Stimulated activated CD8-positive, alpha-beta memory T cell treated with anti-CD3 and anti-CD28 coated beads, Interleukin-7, amount 100 ng/mL, for 1 hour (primary cell): ENCODE measurements around the gene GLI2.

Experiments
- DNase-seq, 2 donors: peaks; one replicate each; pipeline ENCODE4 v3.0.0-alpha.2; 2020; ENCODE audit warnings: low read depth in 2 of 2

The GLI2 gene

DNA sequence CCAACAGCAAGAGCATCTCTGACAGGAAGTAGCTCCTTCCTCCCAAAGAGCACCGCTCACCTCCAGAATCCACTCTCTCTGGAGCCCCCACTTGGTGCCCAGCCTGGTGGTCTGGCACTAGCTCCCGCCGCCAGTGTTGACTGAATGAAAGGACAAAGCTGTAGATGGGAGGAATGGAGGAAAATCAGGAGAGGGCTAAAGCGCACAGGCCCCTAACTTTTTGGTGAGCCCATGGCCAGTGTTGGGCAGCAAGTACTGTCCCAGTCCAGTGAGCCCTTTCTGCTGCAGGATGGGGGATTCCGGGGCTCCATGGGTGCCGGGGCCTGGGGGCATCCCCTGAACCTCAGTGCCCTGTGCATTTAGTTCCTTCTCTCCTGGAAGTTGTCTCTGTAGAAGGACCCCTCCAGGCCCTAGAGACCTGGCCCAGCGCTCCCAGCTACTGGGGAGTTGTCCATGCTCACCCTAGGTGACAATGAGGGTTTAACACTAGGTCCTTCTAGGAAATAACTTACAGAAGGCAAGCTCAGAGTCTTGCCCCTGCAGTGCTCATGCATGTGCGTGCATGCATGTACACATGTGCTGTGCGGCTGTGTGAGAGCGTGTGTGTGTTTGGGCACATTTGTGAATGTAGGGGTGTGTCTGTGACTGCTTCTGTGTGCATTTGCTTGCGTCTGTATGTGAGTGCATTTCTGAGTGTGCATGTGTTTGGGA is 33.6 kb downstream of the GLI2 start:
- DNase-seq, result no peak

DNA sequence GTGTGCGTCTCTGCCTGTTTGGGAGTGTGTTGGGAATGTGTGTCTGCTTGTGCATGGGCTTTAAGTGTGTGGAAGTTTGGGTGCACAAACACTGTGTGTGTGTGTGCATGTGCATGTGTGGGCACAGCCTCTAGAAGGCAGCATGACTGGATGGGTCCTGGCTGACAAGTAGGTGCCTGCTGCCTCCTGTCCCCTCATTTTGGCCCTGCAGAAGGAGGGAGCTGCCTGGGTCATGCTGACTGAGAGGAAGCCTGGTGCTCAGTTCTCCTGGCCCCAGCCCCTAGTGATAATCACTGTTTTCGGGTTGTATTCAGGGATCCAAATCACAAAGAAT is 34.1 kb downstream of the GLI2 start:
- no peak for DNase-seq

GRCh38 chr2:120770176-120770575 is 34.5 kb downstream of the GLI2 start:
- no peak for DNase-seq

DNA sequence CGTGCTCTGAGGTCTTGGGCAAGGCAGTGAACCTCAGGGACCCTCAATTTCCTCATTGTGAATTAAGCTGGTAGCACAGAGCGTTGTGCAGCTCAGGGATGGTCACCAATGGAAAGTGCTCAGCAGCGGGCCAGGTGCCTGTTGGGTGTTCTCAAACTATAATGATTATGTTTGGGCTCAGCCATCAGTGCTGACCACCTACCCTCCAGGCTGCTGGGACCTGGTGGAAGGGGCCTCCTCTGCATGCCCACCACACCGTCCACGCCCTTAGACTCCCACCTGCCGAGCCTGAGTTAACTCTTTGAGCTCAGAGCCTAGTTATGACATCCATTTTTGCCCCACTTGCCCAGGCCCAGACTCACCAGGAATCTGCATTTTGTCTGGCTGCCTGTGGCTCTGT is 35.0 kb downstream of the GLI2 start:
- DNase-seq, result no peak

GRCh38 chr2:120771111-120771780 is 35.6 kb downstream of the GLI2 start:
- DNase-seq, result no peak

DNA sequence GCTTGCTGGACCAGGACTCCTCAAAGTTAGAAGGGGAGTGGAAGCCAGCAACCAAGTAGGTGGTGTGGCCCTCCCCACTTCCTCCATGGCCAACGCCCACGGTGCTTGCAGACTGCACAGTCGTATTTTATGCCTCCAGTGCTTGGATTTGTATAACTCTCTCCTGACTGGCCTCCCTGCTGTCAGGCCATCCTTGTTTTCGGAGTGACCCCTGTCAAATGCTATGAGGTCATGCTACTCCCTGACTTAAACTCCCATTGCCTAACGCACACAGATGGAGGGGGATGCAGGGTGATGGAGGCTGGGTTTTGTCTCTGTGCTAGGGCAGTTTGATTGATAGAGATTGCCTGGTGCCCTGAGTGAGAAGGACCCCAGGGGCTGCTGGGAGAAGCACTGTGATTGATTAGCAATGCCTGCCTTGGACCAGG is 36.1 kb downstream of the GLI2 start:
- DNase-seq, result no peak

DNA sequence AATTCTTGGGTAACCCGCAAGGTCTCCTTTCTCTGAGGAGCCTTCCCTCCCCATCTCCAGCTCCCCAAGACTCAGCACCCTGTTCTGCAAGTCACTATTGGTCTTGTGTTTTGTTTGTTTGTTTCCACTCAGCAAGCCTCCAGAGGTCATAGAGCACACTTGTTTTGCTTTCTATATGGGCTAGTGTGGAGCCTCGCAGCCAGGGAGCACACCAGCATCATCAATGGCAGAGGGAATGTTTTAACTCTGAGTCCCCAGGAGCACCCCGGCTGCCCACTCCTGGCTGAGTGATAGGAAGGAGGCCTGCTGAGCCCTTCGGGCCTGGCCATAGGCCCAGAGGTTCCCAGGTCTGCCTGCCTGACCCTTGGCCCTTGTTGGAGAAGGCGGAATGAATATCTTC is 36.6 kb downstream of the GLI2 start:
- DNase-seq, result no peak

DNA sequence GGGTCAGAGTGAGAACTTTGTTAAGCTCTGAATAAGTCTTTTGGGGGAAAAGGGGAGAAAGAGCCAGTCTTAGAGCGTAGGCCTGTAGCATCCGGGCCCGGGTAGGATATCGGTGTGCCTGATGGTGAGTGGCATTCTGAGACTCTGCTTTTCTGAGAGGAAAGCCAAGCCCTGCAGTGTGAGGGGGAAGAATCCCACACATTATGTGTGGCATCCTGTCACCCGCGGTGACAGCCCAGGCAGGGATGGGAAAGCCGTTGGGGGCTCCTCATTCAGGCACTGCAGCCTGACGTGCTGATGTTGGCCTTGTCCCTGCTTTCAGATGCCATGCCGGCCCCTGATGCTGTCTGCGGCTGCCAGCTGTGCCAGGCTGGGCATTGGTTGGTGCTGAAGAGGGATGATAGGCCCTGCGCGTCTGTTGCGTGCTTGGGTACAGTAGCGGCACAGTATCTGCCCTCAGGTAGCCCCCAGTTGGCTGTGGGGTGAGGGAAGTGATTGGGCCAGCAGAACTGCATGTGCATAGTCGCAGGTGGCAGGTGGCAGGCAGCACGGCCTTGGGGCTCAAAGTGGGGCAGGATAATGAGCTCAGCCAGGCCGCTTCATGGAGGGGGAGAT is 37.6 kb downstream of the GLI2 start:
- DNase-seq, result no peak

DNA sequence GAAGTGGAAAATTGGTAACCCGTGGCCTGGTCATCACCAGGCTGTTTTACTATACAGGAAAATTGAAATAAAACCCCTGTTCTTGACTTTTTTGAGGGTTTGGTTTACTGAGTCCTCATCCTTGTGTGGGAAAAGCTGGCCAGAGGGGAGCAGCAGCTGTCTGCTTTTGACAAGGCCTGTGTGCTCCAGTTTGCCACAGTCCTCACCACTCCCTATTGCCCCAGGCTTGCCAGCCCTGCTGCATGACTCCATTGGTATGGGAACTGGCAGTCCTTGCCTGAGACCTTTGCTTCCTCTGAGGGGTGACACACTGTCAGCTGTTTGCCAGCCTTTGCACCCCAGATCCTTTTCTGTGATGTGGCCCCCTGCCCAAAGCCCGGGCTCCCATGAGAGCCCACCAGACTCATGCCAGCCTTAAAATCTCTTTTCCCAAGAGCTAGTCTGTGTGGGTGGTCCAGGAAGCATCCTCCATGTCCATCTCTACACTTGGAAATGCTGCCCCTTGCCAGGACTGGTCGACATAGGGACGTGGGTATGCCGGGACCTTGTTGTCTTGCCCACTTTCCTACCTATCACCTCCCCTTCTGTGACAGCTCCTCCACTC is 39.0 kb downstream of the GLI2 start:
- DNase-seq, result no peak

DNA sequence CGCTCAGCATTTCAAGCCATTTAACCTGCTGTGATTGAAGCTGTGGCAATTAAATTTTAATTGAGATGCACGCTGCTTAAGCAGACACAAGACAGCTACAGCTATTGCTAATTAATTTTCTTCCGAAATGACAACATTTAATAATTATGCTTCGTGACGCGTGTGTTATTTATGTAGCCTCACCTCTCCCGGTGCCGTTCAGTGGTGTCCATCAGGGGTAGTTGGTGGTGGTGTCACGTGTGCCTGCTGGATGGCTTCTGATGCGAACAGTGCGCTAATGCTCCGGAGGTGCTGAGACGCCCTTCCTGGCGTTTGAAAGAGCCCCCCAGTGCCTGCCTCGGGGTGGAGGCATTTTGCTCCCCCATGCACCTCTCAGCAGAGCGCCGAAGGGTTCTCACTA is 39.5 kb downstream of the GLI2 start:
- no peak for DNase-seq

DNA sequence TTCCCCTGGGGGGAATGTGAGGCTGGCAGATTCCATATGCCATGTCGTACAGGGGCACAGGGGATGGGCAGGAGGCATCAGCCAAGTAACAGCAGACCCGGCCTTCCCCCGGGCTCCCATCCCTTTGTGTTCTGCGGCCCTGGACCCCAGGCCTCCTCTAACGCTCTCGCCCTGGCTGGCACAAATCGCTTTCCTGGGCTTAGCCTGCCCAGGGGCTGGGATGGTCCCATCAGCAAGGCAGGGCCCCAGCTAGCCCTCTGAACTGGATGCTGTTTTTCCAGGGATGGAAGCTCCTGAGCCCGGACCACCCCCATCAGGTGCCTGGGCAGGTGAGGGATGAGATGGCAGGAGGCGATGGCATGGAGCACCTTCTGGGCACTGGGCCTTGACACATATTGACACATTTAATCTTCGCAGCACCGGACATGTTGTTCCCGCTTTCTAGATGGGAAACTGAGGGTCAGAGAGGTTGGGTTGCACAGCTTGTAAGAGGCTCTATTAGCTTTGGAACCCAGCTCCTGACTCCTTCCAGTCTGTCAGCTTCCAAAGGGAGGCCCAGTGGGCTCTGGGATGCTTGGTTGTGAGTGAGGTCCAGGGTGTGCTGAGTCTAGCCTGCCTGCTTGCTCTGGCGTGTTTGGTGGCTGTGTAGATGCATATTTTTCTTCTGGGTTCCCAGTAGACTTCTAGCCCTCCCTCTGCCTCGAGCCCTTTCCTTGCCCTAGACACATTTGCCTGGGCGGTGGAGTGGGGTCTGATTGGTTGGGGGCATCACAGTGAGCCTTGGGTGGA is 40.3 kb downstream of the GLI2 start:
- no peak for DNase-seq

GRCh38 chr2:120776649-120777048 is 41.0 kb downstream of the GLI2 start:
- no peak for DNase-seq

GRCh38 chr2:120777170-120777751 is 41.6 kb downstream of the GLI2 start:
- DNase-seq, result no peak

DNA sequence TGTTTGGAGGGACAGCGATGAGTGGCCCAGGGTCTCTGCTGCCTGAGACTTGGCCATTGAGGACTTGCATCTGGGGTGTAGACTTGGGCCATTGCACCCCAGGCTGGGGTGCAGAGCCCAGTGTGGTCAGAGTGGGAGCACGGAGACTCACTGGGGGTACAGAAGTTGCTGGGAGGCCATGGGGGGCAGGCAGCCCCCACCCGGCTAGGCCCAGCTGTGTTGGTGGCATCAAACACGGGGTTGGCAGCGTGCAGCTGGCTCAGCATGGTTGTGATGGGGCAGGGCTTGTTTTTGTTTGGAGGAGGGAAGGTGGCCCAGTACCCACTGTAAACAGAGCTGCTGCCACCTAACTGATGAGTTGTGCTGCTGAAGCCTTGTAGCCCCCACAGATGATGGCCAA is 42.1 kb downstream of the GLI2 start:
- DNase-seq, result no peak

DNA sequence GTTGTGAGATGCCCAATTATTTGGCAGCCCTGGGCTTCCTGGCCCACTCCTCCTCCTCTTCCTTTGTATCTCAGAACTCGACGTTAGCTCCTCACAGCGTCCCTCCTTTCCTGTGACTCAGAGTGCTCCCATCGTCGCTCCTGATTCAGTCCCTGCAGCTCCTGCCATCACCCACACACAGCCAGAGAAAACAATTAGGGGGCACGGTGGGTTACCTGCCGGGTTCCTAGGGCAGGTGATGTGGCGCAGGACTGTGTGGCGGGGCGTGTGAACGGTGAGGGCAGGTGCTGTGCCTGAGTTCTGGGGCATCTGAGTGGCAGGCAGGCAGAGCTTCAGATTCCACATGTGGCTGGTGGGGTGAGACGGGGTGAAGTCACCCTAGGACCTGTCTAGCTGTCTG is 42.6 kb downstream of the GLI2 start:
- DNase-seq, result no peak

- no peak for DNase-seq
These were observed 44.2 kb downstream of the GLI2 start for GRCh38 chr2:120779781-120780283.

- DNase-seq, result no peak
These were observed 44.7 kb downstream of the GLI2 start for GRCh38 chr2:120780402-120780801.

DNA sequence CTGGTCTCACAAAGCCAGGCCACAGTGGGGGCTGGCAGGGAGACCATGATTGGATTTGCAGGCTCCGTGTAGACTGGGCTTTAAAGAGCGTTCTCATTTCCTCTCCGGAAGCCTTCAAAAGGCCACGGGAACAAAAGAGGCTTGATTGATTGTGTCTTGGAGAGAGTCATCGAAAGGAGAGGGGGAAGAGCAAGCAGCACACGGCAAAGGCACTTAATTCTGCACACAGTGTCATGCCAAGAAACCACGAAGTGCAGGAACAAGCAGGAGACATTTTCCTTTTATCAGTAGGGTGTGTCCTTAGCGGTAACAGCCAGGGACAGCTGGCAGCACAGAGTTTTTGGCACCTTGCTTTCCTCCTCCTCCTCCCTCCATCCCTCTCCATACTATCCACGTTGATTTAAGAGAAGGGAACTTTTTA is 47.7 kb downstream of the GLI2 start:
- no peak for DNase-seq

DNA sequence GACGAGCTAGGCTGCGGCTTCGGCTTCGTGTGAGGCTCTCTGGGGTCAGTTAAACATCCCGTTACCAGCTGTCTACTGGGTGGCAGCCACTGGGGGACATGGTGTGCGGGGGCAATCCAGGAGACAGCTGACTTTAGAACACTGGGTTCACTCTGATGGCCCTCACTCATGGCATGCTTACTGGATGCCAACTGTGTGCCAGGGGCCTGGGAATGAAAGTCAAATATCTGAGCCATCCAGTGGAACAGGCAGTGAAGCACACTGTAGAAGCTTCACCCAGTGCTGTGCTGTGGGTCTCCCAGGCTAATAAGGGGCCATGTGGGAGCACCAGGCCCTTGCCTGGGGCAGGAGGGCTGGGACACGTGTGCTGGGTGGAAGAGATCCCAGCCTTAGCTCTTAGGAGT is 48.3 kb downstream of the GLI2 start:
- no peak for DNase-seq
